ENCODE data around the gene KIAA1217.

The KIAA1217 gene

DNA sequence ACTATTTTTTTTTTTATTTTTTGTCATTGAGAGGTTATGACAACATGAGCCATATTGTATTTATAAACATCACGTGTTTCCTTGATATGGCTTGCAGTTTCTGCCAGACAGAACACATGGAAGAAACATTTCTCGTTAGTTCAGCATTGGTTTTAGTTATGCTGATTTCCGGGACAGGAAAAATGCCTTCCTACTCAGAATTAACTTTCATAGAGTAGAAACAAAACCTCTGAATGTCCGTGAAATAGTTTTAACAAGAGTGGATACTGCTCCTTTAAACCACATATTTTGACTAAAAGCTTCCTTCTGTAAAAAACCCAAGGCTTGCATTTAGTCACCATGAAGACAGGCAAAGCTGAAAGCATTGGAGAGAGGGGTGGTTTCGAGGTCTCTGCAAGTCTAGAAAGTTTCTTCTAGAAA, 240.4 kb downstream of the KIAA1217 start:
- DNase-seq, result no peak

DNA sequence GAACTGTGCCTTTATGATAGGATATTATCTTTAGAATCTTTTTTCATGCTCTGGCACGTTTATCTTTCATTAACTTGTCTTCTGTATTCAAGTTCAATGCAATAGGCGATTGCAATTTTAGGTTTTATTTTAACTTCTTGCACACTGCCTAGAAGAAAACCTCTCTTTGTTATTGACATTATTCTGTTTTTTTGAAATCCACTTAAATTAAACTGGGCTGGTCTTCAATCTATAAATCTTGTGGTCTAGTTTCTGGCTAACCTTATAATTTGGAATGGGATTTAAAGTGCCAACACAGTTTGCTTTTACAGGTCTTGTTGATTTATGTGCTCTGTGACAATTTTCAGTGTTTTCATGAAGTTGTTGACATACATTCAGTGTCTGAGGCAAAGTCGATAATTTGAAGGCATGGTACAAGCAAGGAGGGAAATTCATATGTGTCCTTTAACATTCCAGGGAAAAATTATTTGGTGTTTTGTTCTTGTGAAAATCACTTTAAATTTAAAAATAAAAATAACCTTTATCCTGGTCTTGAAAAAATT, 240.9 kb downstream of the KIAA1217 start:
- DNase-seq, result no peak

DNA sequence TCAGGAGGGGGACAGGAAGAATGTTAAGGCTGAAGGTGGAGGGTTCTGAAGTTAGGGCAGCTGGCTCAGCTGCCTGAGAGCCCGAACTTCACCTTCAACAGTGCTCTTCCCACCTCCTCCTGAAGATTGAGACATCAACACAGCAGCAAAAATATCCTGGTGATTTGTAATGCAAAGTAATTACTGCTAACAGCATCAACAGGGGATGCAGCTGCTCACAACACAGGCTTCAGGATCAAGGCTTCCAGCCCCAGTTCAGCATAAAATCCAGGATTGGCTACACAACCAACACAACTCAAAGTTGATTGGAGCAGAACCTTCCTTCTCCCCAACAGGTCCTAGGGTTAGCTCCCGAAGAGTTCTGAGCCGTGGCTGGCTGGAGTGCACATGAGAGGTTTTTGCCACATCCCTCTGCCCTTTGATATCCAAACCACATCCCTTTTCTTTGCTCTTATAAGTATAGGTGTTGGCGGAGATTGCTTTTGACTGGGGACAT, 242.4 kb downstream of the KIAA1217 start:
- no peak for DNase-seq

DNA sequence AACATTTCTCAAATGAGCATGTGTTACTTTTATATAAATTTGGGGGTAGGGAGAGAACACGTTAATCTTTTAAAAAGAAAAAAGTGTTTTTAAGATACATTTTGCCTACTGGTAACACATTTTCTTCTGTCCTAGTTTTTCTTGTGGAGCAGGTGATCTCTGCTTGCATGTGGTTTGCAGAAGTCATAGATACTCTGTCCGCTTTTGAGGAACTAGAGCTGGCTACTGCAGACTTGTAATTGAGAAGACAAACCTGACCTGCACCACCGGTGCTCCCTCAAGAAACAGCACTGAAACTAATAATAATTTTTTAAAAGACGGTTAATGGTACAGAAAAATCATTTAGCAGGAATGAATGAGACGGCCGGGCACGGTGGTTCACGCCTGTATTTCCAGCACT, 243.1 kb downstream of the KIAA1217 start:
- no peak for DNase-seq

DNA sequence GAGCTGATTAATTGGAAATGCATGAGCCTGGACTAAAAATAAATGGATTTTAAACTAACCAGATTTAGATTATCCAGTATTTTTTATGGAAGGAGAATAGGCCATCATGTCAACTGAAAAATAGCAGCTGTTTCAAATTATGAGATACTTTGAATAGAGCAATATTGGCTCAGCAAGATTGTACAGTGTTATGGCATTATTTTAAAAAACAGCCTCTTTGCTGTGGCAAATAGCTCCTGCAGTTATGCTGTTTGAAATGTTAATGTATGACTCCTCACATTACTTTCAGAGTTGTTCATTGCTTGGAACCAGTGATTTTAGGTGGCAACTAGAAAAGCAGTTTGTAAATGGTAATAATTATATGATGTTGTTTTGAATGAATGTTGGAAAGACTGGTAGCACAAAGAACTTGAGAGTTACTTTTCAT, 244.5 kb downstream of the KIAA1217 start:
- no peak for DNase-seq

DNA sequence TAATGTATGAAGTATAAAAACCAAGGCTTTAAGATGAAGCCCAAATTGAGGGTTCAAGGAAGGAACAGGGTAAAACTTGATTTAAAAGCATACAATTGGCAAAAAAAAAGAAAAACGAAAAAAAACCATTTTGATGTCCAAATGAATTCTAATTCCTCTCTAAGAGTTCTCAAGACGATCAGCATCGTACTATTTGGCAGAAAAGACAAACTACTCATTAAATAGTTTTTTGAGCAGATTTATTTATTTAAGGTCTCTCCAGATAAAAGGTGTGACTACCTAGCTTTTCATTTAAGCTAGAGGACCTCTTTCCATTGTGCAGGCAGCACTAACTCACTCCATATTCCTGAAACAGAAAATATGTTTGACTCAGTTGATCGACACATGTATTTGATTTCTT, 245.0 kb downstream of the KIAA1217 start:
- DNase-seq, result no peak

DNA sequence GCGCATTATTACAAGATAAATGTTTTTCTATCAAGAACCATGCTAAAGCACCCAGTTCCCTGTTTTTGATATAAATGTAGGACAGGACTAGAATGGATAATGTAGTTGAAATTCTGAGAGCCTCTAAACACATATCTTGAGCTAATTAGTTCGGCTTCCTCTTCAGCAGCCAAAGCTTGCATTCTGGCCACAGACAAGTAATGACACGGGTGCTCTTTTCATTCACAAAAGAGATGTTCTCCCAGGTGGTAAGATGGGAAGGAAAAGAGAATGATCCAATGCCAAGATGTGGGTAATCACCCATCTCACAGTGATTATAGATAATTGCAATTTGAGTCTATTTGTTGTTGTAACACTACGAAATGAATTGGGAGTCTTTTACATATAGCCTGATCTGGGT, 246.5 kb downstream of the KIAA1217 start:
- no peak for DNase-seq

DNA sequence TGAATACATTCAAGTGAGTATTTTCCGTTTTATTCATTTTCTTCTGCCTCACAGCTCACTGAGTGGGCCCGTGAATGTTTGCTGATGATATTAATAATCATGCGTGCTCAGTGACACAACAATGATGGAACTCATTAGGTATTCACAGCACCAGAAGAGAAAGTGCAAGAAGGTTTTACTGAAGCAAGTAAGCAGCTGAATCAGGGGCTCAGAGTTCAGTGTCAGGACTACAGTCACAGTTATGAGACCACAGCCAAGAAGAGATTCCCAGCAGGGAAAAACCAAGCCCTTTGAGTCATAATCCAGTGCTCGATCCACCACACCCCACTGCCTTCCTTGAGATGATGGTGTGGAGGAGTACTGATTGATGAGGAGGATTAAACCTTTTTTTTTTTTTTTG, 247.4 kb downstream of the KIAA1217 start:
- DNase-seq, result no peak

DNA sequence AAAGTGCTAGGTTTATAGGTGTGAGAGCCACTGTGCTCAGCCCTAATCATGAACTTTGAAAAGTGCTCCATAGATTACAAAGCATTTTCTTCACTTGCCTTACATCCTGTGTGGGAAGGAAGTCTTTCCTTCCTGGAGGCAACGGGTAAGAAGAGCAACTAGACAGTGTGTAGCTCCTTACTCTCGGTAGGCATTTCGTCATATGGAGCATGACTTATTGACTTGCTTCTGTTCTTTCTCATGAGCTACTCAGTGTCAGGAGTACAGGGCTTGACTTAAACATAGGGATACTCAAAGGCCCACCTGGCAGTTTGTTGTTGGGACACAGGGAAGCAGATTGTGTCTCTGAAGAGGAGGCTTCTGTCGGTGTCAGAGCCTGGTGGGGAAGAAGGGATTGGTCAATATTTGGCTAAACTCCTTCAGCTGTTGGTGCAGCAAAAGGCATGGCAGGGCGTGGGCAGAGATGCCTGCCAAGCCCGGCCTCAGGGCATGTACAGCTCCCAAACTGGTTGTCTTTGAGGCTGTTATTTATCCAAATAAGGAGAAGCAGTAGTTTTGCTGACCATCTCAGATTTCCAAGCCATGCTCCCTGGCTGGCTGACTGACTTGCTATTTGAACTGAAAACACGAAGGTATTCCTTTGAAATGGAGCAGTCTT, 248.9 kb downstream of the KIAA1217 start:
- no peak for DNase-seq

DNA sequence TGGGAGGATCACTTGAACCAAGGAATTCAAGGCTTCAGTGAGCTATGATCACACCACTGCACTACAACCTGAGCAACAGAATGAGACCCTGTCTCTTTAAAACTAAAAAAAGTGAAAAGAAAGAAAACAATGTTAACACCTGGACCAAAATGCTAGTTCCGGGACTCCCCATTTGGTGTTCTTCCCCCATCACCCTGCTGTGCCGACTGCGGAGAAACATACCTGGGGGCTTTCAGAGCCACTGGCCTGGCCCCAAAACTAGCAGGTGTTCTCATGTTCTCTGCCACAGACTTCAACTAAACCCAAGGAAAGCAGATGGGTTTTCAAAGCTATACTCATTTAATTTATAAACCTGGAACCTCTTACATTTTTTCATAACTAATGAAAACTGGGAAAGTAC, 250.9 kb downstream of the KIAA1217 start:
- DNase-seq, result no peak

DNA sequence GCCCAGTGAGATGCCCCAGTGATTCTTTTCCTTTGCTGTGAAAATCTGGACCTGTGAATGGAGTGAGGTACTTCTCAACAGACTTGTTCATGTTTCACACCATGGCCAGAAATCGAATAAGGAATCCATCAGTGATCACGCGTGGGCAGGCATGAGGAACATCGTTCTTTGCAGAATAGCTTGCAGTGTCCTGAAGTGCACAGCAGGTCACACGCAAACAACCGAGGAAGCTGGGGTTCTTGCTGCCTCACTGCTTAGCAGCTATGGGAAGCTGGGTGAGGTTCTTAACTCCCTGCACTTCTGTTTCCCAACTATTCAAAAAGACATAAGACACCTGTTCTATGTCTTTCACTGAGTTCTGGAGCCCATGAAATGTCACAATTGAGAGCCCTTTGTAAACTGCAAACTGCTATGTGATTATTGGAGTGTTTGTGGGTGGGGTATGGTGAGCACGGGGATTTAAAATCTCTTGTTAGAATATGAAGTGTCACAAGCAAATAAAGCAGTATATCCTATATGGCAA, 253.4 kb downstream of the KIAA1217 start:
- DNase-seq, result no peak

DNA sequence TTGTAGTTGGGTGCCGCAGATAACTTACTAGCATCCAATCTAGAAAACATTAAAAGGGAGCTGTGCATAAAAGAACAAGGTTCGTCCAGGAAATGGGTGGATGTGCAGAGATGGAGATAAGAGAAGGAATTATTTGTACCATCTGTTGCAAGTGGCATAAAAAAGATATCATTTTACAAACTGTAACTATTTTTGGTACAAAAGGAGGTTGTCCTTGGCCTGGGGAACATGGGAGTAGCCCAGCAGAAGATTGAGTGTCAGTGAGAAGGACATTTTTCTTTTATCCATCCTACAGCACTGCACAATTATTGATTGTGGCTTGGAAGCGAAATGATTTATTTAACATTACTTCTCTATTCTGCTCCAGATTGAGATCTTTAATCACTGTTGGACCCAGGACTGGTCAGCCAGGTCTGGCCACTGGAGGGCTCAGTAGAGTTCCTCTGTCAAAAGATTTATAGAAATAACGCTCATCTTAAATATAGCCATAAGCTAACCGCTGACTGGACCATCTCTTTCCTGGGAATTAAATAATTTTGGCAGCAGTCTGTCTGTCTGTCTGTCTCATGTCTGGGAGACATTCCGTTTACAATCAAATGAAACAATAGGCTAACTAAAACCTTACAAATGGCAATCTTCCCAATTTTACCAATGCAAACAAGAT, 254.1 kb downstream of the KIAA1217 start:
- DNase-seq, result no peak

DNA sequence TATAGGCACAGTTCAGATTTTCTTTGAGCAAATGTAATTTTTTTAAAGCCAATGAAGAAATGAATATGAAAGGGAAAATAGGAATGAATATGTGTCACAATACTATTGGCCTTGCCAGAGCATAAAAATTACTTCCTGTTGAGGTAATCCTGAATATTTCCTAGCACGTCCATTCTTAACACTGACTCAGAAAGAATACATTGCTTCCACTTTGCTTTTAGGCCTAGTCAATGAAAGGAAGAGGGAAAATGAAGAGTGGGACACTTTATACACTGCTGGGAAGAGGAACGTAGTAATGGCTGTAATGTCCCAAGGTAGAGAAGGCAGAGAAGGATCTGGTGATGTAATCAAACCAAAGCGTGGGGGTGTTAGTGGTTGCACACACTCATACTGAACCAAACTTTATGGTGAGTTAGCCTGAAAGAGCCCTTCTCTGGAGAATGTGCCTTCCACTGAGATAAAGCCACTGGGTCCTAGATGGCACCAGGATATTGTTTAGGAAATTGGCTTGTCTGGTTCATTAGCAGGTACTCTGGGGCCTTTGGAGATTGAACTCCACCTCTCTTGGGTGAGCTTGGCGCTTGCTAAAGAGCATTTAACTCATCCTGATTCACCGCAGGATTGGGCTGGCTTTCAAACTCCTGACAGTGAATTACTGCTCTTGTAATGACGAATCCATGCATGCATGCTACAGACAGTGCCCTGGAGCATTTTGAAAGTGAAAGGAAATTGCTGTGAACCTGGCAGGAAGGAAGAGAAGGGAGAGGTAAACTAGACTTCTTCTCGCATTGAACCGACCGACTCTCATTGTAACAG, 254.9 kb downstream of the KIAA1217 start:
- DNase-seq, result no peak

DNA sequence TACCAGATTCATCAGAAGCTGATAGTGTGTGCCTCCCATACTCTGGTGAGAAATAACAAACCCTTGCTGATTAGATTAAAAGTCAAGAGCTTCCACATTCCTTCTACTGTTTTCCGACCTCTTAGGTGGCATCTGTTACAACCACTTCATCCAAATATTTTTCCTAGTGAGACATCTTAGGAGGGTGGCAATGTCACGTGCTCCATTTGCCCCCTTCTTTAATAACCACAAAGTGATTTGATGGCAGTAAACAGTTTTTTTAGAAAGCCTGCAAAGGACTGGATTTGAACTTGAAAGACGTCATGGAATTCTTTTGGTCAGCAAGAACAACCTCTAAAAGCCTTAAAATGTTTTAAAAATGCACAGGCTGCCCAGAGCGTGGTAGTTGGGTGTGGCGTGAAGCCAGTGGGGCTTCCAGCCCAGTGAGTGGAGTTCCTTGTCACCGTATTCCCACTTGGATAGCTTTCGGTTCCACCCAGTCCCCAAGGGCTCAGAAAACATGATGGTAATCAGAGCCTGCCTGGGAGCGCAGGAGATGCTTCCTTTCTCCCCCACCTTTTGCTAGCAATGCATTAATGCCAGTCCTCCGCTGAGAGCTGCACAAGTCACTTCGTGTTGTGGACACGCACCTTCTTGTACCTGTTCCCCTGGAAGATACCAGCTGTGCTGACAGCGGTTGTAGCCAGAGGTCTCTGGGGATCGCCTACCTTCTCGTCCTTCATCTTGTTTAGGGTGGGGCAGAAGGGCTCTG, 256.4 kb downstream of the KIAA1217 start:
- no peak for DNase-seq

DNA sequence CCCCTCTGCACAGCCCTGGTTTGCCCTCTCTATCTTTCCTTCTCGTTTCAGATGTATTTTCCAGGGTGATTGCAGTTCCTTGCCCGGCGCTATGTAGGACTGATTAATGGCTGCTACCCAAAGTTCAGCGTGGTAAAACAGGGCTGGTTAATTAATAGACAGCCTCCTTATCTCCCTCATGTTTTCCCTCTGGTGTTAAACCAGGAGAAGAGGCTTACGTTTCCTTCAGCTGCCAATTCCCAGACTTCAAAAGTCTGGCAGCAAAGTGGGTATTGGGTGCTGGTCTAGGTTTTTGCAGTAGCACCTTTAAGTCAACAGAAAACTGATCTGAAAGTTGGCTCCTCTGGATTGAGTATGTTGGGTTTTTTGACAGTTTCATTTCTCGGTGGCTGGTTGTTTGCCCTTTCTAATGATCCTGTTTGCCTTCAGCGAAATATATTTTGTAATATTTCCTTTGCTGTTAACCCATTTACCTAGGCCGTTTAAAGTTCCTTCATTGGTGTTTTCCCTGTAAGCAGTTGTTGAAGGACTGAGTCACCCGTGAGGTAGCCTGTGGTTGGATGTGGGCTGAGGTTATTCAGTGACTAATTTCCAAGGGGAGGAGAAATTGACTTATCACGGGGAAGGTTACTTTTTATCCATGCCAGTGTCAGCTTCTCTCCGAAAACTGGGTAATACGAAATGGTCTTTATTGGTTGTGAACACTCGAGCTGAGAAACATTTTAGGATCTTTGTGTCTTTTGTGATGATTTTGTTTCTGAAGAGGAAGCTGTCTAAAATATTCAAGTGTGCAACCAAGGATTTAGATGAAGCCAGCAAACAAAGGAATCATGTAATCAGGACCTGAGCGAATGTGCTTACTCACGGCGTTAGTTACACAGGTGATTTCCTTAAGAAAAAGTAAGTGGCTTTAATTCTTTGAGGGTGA, 257.2 kb downstream of the KIAA1217 start:
- no peak for DNase-seq

DNA sequence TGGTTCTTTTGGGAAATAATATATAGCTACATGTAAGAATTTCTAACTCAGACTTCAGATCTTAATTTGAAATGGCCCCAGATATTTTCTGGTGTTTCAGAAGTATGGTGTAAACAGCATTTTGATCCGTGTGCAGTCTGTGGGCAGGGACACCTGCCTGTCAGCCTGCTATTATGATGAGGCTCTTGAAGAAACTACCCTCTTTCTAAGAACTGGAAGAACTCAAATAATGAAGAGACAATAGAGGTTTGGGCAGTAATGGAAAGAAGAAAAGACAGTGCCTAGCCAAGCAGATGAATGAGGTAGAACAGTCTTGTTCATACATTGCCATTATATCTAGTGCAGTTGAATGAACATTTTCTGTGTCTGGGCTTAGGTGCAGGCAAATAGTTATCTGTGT, 258.2 kb downstream of the KIAA1217 start:
- no peak for DNase-seq

DNA sequence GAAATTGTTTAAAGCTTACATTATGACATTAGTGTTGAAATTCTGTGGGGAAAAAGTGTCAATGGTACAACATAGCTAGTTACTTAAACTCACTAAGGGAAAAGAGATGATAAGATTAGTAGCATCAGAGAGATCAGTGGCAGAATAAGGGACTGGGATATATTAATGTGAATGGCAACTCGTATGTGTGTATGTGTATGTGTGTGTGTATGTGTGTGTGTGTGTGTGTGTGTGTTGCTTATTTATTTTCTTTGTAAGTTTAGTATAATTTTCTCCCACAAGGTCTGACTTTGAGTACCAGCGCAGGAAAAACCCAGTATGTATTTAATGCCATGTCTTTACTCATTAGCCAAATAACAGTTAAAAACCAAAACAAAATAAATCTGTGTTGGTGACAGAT, 258.7 kb downstream of the KIAA1217 start:
- no peak for DNase-seq

DNA sequence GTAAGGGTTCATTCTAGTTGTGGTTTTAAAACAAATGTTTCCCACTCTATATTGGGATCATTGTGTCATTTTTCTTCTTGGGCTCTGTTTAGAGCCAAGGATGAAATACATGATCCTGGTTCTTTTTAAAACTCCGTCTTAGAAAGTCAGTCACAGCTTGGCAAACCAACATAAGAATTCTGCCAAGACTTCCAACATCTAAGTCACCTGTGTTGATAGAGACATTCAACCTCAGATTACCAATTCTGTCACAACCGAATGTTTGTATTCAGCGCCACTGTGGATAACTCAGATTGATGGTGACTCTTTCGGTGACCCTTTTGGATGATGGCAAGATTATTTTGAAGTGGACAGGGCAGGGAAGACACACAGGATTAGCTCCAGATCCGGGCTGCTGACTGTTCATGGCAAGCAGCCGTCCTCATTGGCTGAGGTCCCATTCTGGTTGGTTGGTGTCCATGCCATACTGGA, 259.4 kb downstream of the KIAA1217 start:
- no peak for DNase-seq

DNA sequence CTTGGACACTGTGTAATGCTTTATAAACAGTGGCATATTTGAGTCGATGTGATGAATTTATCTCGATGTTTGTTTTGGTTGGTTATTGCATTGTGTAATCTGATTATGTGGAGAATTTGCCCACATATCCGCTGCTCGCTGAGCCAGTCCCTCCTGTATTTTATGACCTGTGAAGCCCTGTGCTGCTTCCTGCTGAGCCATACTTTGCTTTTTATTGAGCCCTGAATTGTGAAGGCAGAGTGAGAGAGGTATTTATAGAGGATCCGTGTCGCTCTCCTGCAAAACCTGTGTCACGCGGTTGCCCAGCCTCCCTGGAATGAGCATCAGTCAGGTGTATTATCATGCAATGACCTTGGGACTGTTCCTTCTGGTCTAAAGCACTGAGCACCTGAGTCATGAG, 261.1 kb downstream of the KIAA1217 start:
- no peak for DNase-seq

DNA sequence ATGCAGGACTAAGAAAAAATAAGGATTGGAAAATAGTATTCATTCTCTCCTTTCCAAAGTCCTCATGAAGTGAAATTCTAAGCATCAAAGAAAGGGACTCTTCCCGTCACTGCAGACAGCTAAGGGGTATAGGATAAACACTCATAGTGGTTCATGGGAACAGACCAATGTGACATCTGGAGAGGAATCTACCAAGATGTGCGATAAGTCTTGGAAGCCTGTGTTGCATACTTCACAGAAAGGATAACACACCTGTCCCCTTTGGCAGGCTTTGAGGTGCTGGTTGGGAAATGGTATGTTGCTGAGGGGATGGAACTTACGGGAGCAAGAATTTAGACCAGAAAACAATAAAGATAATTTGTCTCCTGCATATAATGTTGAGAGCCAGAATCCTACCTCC, 266.7 kb downstream of the KIAA1217 start:
- no peak for DNase-seq
